GM19438 (cell line): ENCODE measurements around the gene EPB41L1.

Experiments
- ATAC-seq: cut with Tn5 transposase; IDR thresholded peaks from one replicate; pipeline ENCODE4 v1.9.1; 2021; ENCODE audit warnings: low read depth; ENCODE audit not compliant: unreplicated experiment

The EPB41L1 gene

DNA sequence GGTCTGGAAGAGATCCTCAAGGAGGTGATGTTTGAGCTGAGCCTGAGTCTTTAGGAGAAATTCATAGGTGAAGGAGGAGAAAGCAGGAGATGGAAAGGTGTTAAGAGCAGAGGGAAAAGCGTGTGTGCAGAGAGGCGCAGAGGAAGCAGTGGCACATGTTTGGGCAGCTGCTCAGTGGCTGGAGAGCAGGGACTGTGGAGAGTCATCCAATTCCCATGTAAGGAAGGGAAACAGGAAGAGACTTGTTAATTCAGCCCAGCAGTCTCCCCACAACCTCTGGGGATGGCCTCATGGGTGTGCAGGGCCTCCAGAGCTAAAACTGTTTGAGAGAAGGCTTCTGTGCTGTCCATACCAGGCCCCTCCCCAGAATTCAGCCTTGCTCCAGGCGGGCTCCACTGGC, 98.0 kb downstream of the EPB41L1 start:
- no peak for ATAC-seq

DNA sequence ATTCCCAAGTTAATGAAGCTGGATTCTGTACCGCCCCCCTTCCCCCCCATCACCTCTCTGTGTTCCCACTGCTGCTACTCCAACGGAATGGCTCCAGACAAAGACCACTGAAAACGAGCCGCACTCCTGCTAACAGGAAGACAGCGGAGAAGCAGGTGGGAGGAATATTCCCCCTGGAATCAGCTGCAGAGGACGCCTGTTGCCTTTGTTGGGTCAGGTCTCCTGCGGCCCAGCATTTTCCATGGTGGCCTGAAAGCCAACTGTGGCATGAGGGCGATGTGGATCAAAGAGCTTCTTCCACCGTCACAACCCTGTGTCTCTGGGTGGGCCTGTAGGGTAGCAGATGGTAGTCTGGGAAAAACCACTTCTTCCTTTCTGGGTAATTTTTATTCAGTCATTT, 98.5 kb downstream of the EPB41L1 start:
- ATAC-seq, result no peak

DNA sequence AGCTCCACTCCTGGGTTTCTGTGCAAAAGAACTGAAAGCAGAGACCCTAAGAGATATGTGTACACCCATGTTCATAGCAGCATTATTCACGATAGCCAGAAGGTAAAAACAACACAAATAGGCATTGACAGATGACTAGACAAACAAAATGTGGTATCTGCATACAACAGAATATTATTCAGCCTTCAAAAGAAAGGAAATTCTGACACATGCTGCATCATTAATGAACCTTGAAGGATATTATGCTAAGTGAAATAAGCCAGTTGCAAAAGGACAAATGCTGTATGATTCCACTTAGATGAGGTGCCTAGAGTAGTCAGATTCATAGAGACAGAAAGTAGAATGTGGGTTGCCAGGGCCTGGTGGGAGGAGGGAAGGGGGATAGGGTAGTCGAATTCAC, 99.5 kb downstream of the EPB41L1 start:
- ATAC-seq, result no peak

DNA sequence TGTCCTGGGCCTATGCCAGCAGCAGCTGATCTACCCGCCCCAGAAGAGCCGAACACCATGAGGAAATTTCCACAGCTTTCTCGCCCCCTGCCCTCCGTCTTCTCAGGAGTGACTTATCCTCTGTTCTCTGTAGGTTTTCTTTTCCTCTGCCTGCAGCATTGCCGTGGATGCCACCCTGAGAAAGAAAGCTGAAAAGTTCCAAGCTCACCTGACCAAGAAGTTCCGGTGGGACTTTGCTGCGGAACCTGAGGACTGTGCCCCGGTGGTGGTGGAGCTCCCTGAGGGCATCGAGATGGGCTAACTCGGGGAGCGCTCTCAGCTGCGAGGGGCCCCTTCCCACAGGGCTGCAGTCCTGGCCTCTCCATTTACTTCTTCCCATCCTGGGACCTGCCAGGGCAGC, 100.9 kb downstream of the EPB41L1 start:
- ATAC-seq, result no peak

DNA sequence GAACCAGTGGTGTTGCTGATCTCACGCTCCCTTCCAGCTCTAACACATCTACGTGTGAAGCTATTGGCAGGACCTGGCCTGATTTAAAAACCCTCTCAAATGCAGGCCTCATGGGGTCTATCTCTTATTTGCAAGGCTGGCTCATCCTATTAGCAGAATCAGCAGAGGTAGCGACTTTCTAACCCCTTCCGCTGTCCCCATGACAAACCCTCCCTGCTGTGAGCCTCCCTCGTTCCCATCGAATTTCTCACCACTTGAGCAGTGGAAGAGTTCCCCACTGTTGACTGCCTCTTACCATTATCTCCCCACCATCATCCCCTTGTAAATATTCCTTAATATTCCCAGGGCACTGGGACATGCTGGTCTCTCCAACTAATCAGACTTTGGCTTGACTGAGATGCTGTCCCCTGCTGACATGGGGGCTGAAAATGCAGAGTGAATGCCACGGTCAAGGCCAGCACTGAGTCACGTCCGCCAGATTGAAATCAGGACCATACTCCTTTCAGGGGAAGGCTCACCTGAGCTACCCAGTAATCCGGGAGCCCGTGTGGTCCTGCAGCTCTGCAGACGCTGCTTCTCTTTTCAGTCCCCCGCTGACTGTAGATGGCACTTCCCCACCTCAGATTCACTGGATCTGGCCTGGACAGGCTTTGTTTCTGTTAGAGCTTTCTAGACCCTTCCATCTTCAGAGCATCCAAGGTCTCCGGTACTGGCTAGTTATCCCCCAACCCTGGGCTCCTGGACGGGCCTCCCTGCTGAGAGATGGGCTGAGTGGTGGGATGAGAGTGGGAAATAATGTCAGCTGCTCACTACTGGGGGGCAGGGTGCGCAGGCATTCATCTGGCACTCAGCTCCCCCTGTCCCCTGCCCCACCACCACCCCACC, 104.9 kb downstream of the EPB41L1 start:
- ATAC-seq, result no peak

DNA sequence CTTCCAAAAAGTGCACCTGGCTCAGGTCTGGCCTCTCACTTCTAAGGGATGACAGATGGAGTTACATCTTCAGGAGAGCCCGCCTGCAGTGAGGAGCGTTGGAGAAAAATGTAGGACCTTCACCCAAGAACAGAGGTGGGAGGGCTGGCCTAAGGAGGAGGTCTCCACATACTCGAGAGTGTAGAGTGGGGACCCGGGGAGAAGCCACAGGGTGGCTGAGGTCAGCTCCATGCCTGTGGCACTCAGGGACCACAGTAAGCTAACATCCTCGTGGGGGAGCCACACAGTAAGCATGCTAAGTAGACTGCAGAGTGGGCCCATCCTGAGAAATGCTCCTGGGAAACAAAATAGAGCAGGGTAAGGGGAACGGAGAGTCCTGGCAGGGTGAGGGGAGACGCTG, 105.8 kb downstream of the EPB41L1 start:
- ATAC-seq, result no peak

DNA sequence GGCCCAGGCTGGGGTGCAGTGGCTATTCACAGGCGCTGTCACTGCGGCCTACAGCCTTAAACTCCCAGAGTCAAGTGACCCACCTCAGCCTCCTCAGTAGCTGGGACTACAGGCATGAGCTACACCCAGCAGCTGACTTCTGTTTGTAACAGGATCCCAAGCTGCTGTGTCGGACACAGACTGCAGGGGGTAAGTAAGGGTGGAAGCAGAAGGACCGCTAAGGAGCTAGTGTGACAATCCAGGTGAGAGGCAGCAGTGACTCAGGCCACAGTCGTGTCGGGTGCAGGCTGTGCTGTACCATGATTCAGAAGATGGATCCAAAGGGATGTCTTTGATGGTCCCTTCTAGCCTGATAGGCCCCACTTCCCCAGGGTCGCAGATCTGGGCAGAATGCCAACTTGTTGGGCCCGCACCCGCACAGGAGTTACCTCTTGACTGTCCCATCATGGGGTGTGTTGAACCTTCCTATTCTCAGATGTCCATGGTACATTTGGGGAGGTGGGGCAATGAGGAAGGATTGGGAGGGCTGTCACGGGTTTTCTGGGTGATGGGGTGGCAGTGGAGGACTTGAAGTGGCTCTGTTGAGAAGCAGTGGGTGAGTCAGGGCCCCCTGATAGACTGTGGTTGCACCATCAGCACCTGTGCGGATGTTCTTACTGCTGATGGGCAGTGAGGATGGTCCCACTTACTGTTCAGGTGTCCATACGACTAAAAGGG, 107.0 kb downstream of the EPB41L1 start:
- no peak for ATAC-seq

DNA sequence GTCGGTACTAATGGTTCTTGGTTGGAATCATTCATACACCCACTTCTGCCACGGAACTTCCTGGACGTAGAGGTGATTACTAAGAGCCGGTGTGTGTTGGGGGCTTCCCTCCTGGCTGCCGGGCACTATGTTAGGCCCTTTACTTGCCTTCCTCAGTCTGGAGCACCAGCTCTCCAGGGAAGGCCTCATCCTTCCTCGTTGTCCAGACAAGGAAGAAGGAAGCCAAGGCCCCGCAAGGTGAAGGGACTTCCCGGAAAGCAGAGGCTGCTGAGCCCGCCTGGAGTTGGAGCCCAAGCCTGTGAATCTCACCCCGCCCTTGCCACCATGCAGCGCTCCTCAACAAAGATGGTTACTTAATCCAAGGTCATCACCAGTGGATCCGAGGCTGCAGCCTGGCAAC, 107.9 kb downstream of the EPB41L1 start:
- no peak for ATAC-seq

DNA sequence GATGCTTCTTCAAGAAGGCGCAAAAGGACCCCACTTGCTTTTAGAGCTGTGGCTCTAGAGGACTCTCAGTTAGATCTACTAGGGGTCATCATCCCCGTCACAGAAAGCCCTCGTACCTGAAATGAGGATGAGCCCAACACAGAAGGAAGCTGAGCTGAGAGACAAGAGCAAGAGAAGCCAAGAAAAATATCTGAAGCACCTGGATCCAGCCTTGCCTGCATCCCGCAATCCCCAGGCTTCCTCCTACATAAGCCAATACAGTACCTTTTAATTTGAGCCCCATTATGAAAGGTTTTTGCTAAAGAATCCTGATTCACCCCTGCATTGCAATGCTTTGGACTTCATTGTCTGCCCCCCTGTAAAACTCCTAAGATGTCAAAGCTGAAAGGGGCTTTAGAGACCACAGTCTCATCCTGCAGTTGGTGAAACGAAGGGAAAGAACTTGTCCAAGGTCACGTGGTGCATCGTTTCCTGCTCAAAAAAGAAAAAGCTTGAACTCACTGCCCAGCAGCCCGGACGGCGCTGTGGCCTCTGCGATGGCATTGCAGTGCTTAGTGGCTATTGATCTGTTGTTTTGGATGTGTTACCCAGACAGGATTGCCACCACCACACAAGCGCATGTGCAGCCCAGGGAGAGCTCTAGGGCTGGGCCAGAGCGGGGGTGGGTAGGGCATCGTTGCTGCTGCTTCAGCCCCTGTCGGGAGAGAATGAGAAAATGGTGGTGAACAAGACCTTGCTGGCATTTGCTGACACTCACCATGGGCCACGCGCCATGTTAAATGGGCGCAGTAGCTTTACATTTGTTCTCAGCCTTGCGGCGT, 110.1 kb downstream of the EPB41L1 start:
- ATAC-seq, result no peak

DNA sequence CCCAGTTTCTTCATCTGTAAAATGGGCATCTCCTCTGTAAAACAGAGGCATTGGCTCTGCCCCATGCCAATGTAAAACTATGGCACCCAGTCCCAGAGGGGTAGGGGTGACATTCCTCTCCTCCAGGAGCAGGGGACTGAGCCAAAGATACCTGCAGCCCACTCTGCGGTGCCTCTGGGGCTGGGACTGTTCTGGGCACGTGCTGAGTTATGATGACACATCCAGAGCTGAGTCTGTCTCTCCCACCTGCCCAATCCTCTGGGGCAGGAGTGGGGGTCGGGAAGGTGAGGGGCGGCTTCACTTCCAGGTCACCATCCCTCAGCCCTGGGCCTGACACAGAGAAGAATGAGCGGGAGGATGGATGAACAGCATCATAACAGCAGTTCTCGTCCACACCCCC, 111.6 kb downstream of the EPB41L1 start:
- ATAC-seq, result no peak

DNA sequence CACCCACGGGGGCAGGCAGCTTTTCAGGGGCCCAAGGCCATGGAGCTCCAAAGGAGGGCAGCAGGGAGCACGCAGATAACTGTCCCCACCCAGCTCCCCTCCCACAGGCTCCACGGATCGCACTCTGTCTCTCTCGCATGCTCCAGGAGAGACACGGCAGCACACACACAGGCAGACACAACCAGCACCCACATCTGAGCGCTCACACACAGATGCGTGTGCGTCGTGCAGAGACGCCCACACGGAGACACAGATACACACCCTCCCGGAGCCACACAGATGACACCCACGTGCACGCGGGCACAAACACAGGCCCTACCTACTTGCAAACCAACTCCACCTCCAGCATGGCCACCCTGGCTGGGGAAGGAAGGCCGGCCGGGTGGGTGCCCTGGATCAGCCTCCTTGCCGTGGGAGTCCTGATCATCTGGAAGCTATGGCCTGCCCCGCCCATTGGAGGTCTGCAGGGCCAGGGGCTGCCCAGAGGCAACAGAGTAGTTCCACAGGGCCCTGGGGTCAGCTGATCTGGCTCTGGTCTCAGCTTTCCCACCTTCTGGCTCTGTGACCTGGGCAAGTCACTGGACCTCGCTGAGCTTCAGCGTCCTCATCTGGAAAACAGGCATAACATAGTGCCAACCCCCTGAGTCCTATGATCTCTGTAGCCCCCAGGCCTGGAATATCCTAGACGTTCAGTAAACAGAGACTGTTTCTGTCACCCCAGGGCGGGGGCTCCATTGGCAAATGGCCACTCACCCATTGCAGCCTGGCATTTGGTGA, 113.3 kb downstream of the EPB41L1 start:
- no peak for ATAC-seq

DNA sequence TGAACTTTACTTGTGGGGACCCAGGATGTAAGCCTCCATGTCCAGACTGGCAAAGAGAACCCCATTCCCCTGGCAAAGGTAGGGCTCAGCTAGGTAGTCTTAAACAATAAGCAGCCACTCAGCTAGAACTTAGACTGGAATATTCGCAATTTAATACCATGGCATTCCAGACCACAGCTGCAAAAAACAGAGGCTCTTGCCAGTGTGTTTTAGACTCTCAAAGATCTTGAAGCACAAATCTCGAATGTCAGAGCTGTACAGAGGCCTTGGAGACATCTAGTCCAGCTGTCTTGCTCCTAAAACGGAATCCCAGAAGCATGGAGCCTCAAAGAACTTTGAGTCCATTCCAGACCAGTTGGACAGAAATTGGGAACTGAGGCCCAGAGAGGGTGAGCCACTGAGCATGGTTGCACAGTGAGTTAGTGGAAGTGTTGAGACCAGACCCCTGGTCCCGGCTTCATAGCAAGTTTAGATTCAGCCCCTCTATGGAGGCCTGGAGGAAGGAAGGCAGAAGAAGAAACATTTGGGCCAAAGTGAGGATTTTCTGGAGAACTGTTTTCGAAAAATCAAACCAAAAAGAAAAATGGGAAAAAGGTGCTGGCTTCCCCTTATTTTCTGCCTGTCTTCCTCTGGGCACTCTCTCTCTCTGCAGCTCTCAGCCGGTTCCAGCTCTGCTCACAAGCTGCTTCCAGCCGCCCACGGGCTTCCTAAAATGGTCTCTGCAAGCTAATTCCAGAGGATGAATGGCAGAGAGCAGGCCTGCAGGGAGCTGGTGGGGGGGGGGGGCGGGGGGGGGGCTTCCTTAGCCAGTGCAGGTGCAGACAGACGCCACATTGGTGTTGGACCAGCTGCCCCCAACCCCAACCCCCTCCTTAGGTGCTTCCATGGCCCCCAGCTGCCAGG, 114.2 kb downstream of the EPB41L1 start:
- ATAC-seq, result no peak

DNA sequence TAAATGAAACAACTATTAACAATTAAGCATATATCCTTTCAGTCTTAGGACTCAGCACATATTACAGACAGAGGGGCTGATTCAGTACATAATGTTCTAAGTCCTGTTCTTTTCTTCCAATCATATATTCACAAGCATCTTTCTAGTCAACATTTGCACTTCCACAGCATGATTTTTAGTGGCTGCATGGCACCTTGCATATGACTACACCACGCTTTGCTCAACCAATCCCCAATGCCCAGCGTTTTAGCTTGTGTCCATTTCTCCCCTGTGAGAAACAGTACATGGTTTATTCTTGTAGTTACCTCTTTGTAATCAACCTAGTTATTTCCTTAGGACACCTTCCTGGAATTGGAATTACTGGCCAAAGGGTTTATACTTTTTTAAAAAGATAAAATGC, 115.0 kb downstream of the EPB41L1 start:
- no peak for ATAC-seq

DNA sequence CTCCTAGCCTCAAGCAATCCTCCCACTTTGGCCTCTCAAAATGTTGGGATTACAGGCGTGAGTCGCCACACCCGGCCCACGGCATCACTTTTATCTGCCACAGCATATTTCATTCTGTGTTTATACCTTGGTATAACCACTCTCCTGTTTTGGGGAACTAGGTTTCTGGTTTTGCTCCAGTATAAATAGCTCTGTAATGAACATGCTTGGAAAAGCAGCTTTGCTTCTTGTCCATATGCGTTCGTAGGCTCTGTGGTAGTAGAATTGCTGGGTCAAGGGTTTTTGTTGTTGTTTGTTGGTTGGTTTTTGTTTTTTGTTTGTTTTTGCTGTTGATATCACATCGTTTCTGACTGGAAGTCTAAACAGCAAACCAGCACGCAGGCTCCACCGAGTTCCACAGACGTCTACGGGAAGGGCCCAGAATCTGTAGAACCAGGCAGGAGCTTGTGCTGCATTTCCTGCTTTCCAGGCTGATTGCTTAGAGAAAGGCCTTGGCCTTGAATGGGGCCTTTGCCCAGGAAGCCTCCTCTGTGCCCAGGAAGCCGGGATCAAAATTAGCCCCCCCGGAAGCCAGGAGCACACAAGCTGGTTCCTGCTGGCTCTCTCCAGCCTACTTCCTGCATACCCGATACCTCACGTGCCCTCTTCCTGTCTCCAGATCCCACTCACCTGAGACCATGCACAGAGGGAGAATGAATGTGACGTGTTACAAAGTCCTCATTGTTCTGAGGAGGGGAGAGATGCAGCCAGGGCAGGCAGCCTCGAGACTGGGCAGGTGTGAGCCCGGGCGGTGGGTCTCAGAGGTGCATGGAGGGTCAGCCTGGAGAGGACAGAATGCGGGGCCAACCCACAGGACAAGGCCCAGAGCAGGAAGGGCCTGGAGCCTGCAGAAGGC, 116.5 kb downstream of the EPB41L1 start:
- ATAC-seq, result no peak

DNA sequence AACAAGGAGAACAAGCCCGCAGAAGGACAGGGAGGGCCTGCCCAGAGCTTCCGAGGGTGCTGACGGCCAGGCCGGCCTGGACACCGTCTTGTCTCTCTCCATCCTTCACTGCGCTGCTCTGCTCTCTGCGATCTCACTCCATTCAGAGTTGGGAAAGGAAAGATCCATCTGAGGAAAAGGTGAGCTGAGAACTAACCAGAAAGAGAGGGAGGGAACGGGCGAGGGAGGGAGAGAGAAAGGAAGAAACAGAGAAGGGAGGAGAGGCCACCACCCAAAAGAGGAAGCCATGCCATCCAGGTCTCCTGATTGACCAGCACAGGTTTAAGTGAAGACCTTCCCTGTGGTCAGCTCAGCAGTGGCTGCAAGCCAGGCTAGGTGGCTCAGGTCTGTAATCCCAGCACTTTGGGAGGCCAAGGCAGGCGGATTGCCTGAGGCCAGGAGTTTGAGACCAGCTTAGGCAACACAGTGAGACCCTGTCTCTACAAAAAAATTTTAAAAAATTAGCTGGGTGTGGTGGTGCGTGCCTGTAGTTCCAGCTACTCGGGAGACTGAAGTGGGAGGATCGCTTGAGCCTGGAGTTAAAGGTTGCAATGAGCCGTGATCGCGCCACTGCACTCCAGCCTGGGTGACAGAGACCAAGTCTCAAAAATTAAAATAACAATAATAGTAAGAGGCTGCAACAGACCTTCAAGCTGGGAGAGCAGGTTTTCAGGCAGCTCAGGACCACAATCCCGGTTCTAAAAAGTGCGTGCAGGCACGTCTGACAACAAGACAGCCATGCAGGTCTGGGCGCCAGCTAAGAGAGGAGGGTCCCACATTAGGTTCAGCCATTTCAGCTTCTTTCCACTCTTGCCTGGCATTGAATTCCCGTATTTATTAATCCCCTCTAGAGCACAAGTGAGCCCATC, 117.4 kb downstream of the EPB41L1 start:
- ATAC-seq, result no peak

DNA sequence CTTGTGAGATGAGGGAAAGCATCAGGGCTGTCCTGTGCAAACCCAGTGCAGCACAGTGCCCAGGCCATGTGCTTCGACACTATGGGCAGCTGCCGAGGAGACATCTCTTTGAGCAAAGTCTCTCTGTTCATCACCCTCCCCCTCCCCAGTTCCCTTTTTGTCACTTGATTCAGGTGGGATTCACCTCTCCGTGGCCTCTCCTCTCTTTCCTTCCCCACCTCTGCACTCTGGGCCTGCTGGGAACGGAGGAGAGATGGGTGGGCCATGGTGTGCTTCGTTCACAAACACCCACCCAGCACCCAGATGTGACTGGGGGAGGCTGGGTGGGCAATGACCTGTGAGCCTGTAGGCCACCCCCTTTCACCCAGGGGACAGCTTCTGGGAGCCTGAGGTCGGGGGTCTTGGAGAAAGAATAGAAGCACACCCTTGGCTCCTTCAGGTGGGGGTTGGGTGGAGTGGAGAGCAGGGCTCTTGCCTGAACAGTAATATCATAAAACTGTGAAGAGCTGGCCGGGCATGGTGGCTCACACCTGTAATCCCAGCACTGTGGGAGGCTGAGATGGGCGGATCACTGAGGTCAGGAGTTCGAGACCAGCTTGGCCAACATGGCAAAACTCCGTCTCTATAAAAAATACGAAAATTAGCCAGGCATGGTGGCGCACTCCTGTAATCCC, 118.1 kb downstream of the EPB41L1 start:
- ATAC-seq, result no peak
